ENCODE results near the gene TSPAN11. TPM values are rescaled to one million over a fixed set of nuclear protein-coding genes. Genes with fewer than 3 reads are reported as not detected.
"Not testable (repeated sequence)": the region's sequence is repeated elsewhere in the genome, so short reads cannot be mapped to it uniquely, and the experiment has no call there.

TSPAN11 gene
- total RNA-seq, 2 experiments from 2014 or later, result not detected

DNA sequence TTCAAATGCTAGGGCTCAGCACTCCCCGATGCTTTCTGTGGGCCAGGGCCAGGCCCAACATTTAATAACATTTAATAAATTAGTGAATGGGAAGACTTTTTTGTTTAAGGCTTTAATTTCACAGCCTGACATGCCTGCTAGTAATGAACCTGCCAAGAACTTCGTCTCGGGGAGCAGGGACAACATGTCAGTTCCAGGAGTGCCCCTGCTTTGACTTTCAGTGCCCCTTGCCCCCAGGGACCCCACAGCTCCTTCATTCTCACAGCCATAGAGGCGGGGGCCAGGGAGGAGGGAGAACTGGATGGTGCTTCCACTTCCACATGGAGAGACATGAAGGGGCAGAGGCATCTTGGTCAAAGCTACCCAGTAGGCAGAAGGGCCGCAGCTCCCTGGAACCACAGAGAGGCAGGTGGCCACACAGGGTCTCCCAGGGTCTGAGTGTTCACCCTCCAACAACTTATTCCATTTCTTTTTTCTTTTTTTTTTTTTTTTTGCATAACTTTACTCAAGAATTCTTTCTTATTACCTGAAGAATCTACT is 81.2 kb downstream of the TSPAN11 start:
- Mint-ChIP-seq H3K9me3 (ENCODE audit: low read depth) (no peaks in the 10 kb centered on the region), H3K27ac (no peak overlapping the region)
- POLR2A ChIA-PET, result no interaction called here

DNA sequence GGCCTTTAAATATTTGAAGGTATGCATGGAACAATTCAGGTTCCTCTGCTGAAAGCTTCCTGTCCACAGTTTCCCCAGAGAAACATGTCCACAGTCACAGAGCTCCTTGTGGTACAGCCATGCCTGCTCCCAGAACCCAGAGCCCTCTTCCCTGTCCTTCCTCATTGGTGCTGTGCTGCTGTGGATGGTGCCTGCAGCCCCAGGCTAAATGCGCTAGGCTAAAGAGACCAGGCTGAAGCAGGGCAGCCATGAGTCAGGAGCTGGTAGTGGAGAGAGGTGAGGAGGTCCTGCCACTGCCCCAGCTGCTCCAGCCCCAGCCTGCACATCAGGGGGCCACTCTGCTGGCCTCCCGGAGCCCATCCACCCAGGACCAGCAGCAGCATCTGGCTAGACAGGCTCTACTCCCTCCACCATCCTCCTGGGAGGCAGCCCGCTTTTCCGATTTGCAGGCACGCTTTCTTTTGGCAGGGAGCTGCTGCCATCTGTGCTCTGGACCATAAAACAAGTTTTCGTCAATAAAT is 81.8 kb downstream of the TSPAN11 start:
- Mint-ChIP-seq H3K36me3 (ENCODE audit: low read depth) (no peaks in the 10 kb centered on the region), H3K27ac (no peak overlapping the region), H3K4me3 (no peak overlapping the region), H3K27me3 (peaks cover 4% of the 10 kb centered on the region), H3K9me3 (ENCODE audit: low read depth) (no peaks in the 10 kb centered on the region), H3K4me1 (no peaks in the 10 kb centered on the region)
- ChIA-PET CTCF (no interaction called here), POLR2A (no interaction called here)
- no peak for ATAC-seq
- DNase-seq, result no peak
- intact Hi-C loops (cut with DNase I, micrococcal nuclease), result no loop called here

More for the DNA sequence above, 81.2 kb downstream of the TSPAN11 start:
- no peak for DNase-seq
- H3K36me3 Mint-ChIP-seq (ENCODE audit: low read depth), result no peaks in the 10 kb centered on the region
- no peak for ATAC-seq
- intact Hi-C loops (cut with DNase I, micrococcal nuclease), result no loop called here
- CTCF ChIA-PET, result no interaction called here
- no peak overlapping the region for H3K4me3 Mint-ChIP-seq
- no peaks in the 10 kb centered on the region for H3K4me1 Mint-ChIP-seq
- peaks cover 4% of the 10 kb centered on the region for H3K27me3 Mint-ChIP-seq

DNA sequence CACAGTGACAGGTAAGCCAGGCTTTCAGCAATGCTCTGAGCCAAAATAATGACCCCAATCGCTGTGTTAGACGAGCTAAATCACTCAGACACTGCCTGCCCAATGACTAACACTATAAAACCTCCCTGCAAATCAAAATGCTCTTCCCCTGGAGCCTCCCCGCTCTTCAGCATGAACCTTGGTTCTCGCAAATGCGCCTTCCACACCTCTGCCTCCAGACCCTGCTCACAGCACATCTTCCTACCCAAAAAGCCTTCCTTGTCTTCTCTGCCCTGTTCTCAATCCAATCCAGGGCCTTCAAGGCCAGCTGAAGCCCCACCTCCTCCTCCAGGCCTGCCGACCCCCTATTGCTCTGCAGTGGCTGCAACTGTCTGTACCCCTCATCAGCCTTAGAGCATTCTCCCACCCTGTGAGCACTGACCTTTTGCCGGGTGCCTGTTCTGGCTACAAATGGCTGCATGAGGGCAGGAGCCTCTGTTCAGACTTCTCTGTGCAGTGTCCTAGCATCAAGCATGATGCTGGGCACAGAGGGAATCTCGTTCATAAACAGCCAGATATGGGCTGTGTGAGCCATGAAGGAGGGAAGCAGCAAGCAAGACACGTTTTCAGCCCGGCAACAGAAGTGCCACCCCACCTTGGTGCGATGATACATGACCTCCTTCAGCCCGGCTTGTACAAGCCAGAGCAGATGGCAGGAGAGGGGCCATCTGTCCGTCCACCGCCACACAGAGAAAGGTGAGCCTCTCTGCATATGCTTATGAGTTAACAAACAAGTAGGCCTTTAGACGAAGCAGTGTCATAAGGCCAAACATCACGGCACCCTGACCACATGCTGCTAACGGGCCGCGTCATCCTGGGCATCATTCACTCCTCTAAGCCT is 82.7 kb downstream of the TSPAN11 start:
- H3K9me3 Mint-ChIP-seq (ENCODE audit: low read depth), result no peaks in the 10 kb centered on the region
- peaks cover 4% of the 10 kb centered on the region for H3K27me3 Mint-ChIP-seq
- CTCF ChIA-PET, result no interaction called here
- no peak for DNase-seq
- H3K4me1 Mint-ChIP-seq, result no peaks in the 10 kb centered on the region
- H3K27ac Mint-ChIP-seq, result no peak overlapping the region
- ATAC-seq, result no peak
- H3K4me3 Mint-ChIP-seq, result no peak overlapping the region
- no peaks in the 10 kb centered on the region for H3K36me3 Mint-ChIP-seq (ENCODE audit: low read depth)
- intact Hi-C loops (cut with DNase I, micrococcal nuclease), result no loop called here
- POLR2A ChIA-PET, result no interaction called here

DNA sequence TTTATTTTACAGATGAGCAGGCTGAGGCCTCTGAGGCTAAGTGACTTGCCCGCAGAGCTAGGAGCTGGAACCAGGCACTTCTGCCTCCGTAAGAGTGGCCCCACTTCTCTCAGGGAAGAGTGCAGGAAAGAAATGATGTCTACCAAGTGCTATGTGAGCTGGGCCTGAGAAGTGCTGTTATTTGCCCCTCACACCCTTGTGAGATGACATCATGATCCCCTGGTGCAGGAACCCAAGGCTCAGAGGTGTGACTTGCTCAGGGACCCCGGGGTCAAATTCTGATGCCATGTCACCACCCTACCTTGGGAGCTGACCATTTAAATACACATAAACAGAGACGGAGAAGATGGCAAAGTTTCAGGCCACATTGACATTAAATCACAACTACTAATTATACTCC is 83.4 kb downstream of the TSPAN11 start:
- no peak overlapping the region for H3K27ac Mint-ChIP-seq
- ChIA-PET POLR2A (no interaction called here), CTCF (no interaction called here)

DNA sequence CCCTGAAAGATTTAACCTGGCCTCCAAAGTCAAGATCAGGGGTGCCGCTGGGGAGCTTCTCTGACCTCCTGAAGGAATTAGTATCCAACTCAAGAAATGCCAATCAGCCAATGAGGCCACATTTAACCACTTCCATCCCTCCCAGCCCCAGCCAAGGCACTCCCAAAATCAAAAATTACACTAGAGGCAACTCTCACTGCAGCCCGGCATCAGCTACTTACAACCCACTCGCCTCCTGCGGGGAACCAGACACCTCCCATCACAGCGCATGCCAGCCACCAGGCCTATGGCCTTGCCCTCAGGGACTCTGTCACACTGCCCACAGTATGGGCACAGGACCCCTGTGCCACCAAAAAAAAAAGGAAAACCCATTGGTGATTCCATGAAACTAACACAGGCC is 84.8 kb downstream of the TSPAN11 start:
- ChIA-PET CTCF (interaction anchor here (1.4 kb wide), 1 partner anchor 164 kb away, joined by 8 read pairs; no protein-coding TSS in a partner anchor), POLR2A (no interaction called here)
- Mint-ChIP-seq H3K27ac (no peak overlapping the region), H3K36me3 (ENCODE audit: low read depth) (no peaks in the 10 kb centered on the region), H3K4me1 (no peaks in the 10 kb centered on the region), H3K9me3 (ENCODE audit: low read depth) (no peaks in the 10 kb centered on the region), H3K4me3 (no peak overlapping the region), H3K27me3 (peaks cover 4% of the 10 kb centered on the region)
- ATAC-seq (no peak), DNase-seq (no peak)
- intact Hi-C loops (cut with DNase I, micrococcal nuclease), result no loop called here

More for the DNA sequence above, 83.4 kb downstream of the TSPAN11 start:
- peaks cover 4% of the 10 kb centered on the region for H3K27me3 Mint-ChIP-seq
- H3K9me3 Mint-ChIP-seq (ENCODE audit: low read depth), result no peaks in the 10 kb centered on the region
- DNase-seq, result no peak
- H3K4me3 Mint-ChIP-seq, result no peak overlapping the region
- ATAC-seq, result no peak
- intact Hi-C loops (cut with DNase I, micrococcal nuclease), result no loop called here
- no peaks in the 10 kb centered on the region for H3K36me3 Mint-ChIP-seq (ENCODE audit: low read depth)
- H3K4me1 Mint-ChIP-seq, result no peaks in the 10 kb centered on the region

DNA sequence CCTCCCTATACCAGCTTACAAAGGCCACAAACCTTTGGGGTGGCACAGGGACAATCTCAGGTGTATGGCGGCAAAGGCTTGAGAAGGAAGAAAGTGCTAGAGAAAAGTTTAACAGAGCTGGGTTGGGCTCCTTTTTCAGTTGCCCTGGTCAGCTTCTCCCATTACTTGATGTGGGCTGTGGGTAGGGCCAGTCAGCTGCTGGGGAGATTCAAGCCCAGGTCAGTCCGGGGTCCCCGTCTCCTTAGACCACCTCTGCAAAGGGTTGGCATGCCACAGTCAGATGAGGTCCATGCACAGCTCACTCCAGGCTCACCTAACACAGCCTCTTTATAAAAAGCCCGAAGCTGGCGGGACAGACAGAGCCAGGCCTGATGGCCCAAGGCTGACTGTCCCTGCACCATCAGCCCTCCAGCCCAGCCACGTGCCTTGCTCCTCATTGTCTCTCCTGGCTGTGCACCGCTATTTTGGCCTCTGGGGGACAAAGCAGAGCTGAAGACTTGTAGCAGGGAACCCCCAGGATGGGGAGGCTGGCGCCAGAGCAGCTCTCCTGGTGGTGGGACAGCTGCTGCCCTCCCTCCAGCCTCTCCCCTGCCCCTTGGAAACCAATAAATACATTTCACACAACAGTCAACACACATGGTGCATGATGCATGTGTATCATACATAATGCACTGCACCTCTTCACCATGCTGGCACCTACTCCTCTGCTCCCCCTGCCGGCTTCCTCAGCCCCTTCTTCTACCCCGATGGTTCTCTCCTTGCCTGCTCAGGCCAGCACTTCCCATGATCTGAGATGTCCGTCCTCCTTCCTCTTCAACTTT is 85.4 kb downstream of the TSPAN11 start:
- Mint-ChIP-seq H3K27me3 (peaks cover 4% of the 10 kb centered on the region), H3K4me1 (no peaks in the 10 kb centered on the region), H3K36me3 (ENCODE audit: low read depth) (no peaks in the 10 kb centered on the region), H3K27ac (no peak overlapping the region), H3K4me3 (no peak overlapping the region), H3K9me3 (ENCODE audit: low read depth) (no peaks in the 10 kb centered on the region)
- DNase-seq, result peak; percentile 21
- CTCF ChIA-PET, result interaction anchor here (1.4 kb wide), 1 partner anchor 164 kb away, joined by 8 read pairs; no protein-coding TSS in a partner anchor
- no peak for ATAC-seq
- intact Hi-C loops (cut with DNase I, micrococcal nuclease), result no loop called here
- POLR2A ChIA-PET, result no interaction called here

DNA sequence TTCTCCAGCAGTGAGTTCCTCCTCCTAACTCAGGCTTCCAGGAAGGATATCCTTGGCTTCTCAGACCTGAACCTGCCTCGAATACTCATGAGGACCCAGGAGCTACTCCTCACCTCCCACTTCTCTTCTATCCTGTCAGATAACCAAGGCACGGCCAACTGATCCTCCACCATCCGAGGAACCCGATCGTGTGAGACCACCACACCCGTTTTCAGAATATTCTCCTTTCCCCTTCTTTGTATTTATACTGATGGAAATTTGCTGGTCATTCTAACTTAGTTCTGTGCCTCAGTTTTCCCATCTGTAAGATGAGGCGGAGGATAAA is 86.0 kb downstream of the TSPAN11 start:
- intact Hi-C loops (cut with DNase I, micrococcal nuclease); H3K9me3 Mint-ChIP-seq (ENCODE audit: low read depth); H3K36me3 Mint-ChIP-seq (ENCODE audit: low read depth); H3K4me1 Mint-ChIP-seq; POLR2A ChIA-PET; DNase-seq; ATAC-seq; H3K27me3 Mint-ChIP-seq; H3K4me3 Mint-ChIP-seq; H3K27ac Mint-ChIP-seq: not testable (repeated sequence)
- CTCF ChIA-PET, result interaction anchor here (1.4 kb wide), 1 partner anchor 165 kb away, joined by 8 read pairs; no protein-coding TSS in a partner anchor

DNA sequence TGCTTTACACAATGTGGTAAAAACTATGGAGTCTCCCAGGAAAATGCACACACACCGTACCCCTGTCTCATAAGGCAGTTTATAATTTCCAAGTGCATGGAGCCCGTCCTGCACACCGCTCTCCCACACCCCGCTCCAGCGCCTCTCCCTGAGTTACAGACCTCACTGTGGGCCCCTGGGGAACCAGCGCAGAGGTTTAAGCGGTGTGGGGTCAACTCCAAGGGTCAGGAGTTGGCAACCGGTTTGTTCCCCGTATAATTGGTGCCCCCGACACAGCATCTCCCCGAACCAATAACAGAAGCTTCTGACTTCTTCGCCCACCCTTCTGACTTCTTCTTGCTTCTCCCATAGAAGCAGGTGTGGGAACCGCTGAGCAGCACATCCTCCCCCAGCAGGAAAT is 88.7 kb downstream of the TSPAN11 start:
- intact Hi-C loops (cut with DNase I, micrococcal nuclease), result no loop called here
- Mint-ChIP-seq H3K27me3 (peaks cover 7% of the 10 kb centered on the region), H3K36me3 (ENCODE audit: low read depth) (no peaks in the 10 kb centered on the region), H3K27ac (no peak overlapping the region), H3K9me3 (ENCODE audit: low read depth) (no peaks in the 10 kb centered on the region), H3K4me1 (no peaks in the 10 kb centered on the region), H3K4me3 (no peak overlapping the region)
- ChIA-PET CTCF (no interaction called here), POLR2A (no interaction called here)
- DNase-seq, result no peak
- no peak for ATAC-seq

DNA sequence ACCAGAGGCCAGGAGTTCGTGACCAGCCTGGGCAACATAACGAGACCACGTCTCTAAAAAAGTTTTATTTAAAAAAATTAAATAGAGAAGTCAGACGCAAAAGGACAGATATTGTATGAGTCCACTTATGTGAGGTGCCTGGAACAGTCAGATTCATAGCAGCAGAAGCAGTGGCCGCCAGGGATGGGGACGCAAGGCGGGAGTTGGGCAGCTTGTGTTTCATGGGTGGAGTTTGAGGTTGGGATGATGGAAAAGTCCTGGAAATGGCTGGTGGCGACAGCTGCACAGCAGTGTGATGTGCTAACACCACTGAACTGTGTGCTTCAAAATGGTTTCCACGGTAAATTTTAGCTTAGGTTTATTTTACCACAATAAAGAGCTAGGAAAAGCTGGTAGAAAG is 89.5 kb downstream of the TSPAN11 start:
- POLR2A ChIA-PET, result no interaction called here

DNA sequence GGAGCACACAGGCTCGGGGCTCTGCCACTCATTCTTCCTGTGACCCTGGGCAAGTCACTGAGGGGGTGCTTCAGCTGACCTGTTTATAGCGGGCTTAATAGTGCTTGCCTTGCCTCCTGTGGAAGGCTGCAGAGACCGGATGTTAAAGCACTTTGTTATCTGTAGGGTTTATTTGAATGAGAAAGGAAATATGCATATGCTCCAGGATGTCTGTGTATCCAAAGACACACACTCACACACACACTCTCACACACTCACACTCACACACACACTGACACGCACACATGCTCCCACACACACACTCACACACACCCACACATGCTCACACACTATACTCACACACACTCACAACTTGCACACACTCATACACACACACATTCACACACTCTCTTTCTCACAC is 91.0 kb downstream of the TSPAN11 start:
- intact Hi-C loops (cut with DNase I, micrococcal nuclease), result no loop called here
- Mint-ChIP-seq H3K36me3 (ENCODE audit: low read depth) (no peaks in the 10 kb centered on the region), H3K27me3 (peaks cover 4% of the 10 kb centered on the region), H3K27ac (no peak overlapping the region), H3K9me3 (ENCODE audit: low read depth) (no peaks in the 10 kb centered on the region), H3K4me3 (no peak overlapping the region), H3K4me1 (no peaks in the 10 kb centered on the region)
- CTCF ChIA-PET, result no interaction called here
- no peak for DNase-seq
- POLR2A ChIA-PET, result no interaction called here
- ATAC-seq, result no peak

More for the DNA sequence above, 89.5 kb downstream of the TSPAN11 start:
- H3K4me1 Mint-ChIP-seq, result no peaks in the 10 kb centered on the region
- intact Hi-C loops (cut with DNase I, micrococcal nuclease), result no loop called here
- no peak overlapping the region for H3K4me3 Mint-ChIP-seq
- no peak overlapping the region for H3K27ac Mint-ChIP-seq
- no peak for ATAC-seq
- no peaks in the 10 kb centered on the region for H3K9me3 Mint-ChIP-seq (ENCODE audit: low read depth)
- peaks cover 7% of the 10 kb centered on the region for H3K27me3 Mint-ChIP-seq
- CTCF ChIA-PET, result no interaction called here
- DNase-seq, result no peak
- no peaks in the 10 kb centered on the region for H3K36me3 Mint-ChIP-seq (ENCODE audit: low read depth)

DNA sequence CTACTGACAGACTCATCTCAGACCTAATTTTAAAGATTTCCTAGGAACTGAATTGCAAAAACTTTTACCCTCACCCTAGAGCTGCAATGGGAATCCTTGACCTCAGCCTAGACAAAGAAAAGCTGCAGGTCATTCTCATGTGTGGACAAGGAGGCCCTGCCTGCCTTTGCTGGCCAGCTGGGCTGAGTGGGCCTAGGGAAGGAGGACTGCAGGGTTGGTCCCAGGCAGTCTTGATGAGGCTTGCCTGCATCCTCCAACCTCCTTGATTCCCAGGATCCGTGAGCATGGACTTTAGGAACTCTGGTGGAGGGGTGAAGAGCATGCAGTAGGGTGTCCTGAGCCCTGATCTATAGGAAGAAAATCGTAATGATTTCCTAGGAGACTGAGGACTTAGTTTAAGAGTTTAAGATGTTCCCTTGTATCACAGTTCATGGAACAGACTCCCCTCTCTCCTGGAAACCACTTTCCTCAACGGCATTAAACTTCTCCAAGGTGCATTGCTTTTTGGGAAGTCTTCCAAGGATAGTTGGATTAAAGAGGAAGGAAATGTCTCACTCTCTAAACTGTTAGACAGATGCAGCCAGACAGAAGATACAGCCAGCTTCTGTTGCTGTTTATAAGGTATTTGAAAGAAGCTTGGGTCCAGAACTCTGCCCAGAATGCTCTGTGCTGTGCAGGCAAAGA is 91.7 kb downstream of the TSPAN11 start:
- DNase-seq, result no peak
- ATAC-seq, result no peak
- ChIA-PET CTCF (no interaction called here), POLR2A (no interaction called here)
- Mint-ChIP-seq H3K4me3 (no peak overlapping the region), H3K27ac (no peak overlapping the region), H3K27me3 (peaks cover 4% of the 10 kb centered on the region), H3K4me1 (no peaks in the 10 kb centered on the region), H3K9me3 (ENCODE audit: low read depth) (no peaks in the 10 kb centered on the region), H3K36me3 (ENCODE audit: low read depth) (no peaks in the 10 kb centered on the region)
- intact Hi-C loops (cut with DNase I, micrococcal nuclease), result no loop called here

Measured in activated CD4-positive, alpha-beta T cell treated with anti-CD3 and anti-CD28 coated beads for 36 hours (primary cell).